Measurements from ENCODE around the gene CR2. TPM values are rescaled to one million over a fixed set of nuclear protein-coding genes. Genes with fewer than 3 reads are reported as not detected.
"Not testable (repeated sequence)": the region's sequence is repeated elsewhere in the genome, so short reads cannot be mapped to it uniquely, and the experiment has no call there.

CR2 gene
- total and polyA plus RNA-seq, 9 donors = 0.04 to 1.3 (median 0.50) TPM

DNA sequence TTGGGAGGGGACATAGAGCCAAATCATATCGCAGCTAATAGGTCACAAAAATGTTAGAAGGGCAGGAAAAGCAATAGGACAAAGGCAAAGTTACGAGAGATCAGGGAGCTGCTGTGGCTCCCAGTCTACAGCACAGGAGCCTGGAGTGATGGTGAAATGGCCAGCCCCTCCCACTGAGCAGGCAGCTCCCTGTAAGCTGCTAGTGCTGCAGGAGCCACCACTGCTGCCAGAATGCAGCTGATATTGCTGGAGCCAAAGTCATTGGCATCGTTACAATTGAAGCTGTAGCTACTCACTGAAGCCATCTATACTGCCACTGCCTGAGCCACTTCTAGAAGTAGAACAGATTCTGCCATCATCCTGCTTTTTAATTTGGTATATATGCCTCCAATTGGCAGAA is 71.1 kb downstream of the CR2 start:
- no CpG with 5 or more reads among the region's 3 CpGs for WGBS (ENCODE audit: insufficient coverage)
- H3K36me3 ChIP-seq (ENCODE audit: control insufficient read depth, insufficient read depth, low read length); H3K4me1 ChIP-seq (ENCODE audit: control insufficient read depth, insufficient read depth, low read length); DNase-seq; H3K9me3 ChIP-seq (replicated peaks; ENCODE audit: control insufficient read depth, low read depth, low read length); H3K27me3 ChIP-seq (ENCODE audit: control insufficient read depth, insufficient read depth, low read length); H3K4me3 ChIP-seq (ENCODE audit: low read length); H3K27ac ChIP-seq (ENCODE audit: low read length): not testable (repeated sequence)

DNA sequence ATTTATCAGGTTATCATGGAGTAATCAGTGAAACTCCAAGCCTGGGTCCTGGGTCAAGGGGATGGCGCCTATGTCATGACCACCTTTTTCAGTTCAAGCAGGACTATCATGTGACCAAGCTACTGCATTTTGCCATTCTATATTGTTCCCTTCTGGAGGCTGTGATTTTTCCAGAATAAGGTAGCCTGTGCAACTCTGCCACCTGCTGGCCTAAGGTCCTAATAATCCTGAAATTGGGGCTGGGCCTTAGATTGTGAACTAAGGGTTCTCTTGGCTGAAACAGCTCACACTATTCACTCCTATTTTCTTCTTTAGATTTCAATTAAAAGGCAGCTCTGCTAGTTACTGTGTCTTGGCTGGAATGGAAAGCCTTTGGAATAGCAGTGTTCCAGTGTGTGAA is 74.3 kb downstream of the CR2 start:
- not testable (repeated sequence) for H3K4me3 ChIP-seq (ENCODE audit: low read length); H3K4me1 ChIP-seq (ENCODE audit: control insufficient read depth, insufficient read depth, low read length); H3K27me3 ChIP-seq (ENCODE audit: control insufficient read depth, insufficient read depth, low read length); H3K9me3 ChIP-seq (replicated peaks; ENCODE audit: control insufficient read depth, low read depth, low read length); H3K36me3 ChIP-seq (ENCODE audit: control insufficient read depth, insufficient read depth, low read length); H3K27ac ChIP-seq (ENCODE audit: low read length); DNase-seq
- no CpG with 5 or more reads among the region's 1 CpG for WGBS (ENCODE audit: insufficient coverage)

DNA sequence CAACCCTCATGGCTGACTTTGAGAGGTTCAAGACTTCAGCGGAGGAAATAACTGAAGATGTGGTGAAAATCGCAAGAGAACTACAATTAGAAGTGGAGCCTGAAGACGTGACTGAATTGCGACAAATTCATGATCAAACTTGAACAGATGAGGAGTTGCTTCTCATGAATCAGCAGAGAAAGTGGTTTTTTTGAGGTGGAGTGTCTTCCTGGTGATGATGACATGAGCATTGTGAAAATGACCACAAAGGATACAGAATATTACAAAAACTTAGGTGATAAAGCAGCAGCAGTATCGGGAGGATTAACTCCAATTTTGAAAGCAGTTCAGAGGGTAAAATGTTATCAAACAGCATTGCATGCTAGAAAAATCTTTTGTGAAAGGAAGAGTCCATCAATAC is 82.1 kb downstream of the CR2 start:
- not testable (repeated sequence) for H3K4me3 ChIP-seq (ENCODE audit: low read length); H3K4me1 ChIP-seq (ENCODE audit: control insufficient read depth, insufficient read depth, low read length); DNase-seq; H3K9me3 ChIP-seq (replicated peaks; ENCODE audit: control insufficient read depth, low read depth, low read length); H3K36me3 ChIP-seq (ENCODE audit: control insufficient read depth, insufficient read depth, low read length); H3K27ac ChIP-seq (ENCODE audit: low read length); H3K27me3 ChIP-seq (ENCODE audit: control insufficient read depth, insufficient read depth, low read length)
- no CpG with 5 or more reads among the region's 5 CpGs for WGBS (ENCODE audit: insufficient coverage)

Other genes starting within 250 kb of the CR2 start
- 18.3 TPM for gene CD55, start 132.7 kb upstream of the CR2 start, total RNA-seq
- gene CD55, start 132.7 kb upstream of the CR2 start, polyA plus RNA-seq (ENCODE audit: insufficient read depth in 1 of 8, insufficient read length in 8 of 8, low replicate concordance in 1 of 8) = 10 to 100 TPM; 12.3 to 28.9 (median 16.3) TPM
- gene CR1, start 41.8 kb downstream of the CR2 start, total RNA-seq = 1.5 TPM
- gene CR1, start 41.8 kb downstream of the CR2 start, polyA plus RNA-seq (ENCODE audit: insufficient read depth in 1 of 8, insufficient read length in 8 of 8, low replicate concordance in 1 of 8) = 1 to 10 TPM in 3 of 8 donors, under 1 TPM in 5; 0.50 to 1.6 (median 0.95) TPM
- 0.22 TPM for gene CR1L, start 190.8 kb downstream of the CR2 start, total RNA-seq
- under 1 TPM in 5 of 8 donors, not detected in 3; 0.24 to 0.65 (median 0.34) TPM for gene CR1L, start 190.8 kb downstream of the CR2 start, polyA plus RNA-seq (ENCODE audit: insufficient read depth in 1 of 8, insufficient read length in 8 of 8, low replicate concordance in 1 of 8)

Data from muscle of leg (tissue), 11 donors.